NOMO-1 treated with dmso at 0.1 percent for 144 hours (cell line): ENCODE results near the gene CCNY.

Experiments used
- DNase-seq: peaks from one replicate; lab custom pipeline; 2025; ENCODE audit not compliant: unreplicated experiment; lab: John Stamatoyannopoulos, UW

Gene CCNY

DNA sequence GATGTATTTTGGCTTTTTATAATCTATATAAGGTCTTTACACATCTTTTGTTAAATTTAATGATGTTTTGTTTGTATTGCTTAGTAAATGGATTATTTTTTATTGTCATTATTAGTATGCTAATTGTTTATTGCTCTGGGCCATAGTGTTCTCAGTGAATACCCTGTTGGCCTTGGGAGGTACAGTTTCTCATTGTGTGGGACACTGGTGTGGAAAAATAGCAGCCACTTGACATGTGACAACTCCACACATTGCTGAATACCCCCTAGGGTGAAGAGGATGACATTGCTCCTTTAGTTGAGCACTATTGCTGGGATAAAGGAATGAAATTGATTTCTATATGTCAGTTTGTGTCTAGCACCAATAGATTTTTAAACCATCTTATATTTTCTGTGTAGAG, 130.9 kb downstream of the CCNY start:
- DNase-seq: no peak

DNA sequence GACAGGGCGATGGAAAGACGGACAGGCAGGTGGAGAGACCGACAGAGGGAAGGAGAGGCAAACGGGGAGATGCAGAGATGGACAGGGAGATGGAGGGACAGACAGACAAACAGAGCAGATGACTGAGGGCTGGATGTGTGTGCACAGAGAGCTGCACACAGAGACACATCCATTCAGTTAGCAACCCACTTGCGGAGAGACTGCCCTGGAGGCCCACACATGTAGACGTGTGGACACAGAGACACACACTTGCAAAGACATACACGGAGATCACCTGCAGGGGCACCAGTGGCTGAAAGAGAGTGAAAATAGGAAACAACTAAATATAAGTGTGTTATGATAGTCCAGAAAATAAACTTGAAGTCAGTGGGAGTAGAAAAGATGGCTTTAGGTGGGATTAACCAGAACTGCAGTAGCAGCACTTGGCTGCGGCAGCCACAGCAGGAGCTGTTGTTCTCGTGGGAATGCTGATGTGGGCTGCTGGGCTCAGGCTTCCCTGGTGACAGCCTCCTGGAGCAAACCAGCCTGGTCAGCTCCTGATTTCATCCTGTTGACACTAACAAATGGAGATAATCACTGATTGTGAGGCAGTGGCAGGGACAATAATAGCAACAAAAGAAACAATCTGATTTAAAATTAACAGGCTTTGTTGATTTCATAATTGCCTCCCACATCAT, 134.1 kb downstream of the CCNY start:
- DNase-seq: no peak

- no peak for DNase-seq
Observed at GRCh38 chr10:35470925-35471315, 134.6 kb downstream of the CCNY start.

- DNase-seq: no peak
Observed at GRCh38 chr10:35471435-35471834, 135.1 kb downstream of the CCNY start.

DNA sequence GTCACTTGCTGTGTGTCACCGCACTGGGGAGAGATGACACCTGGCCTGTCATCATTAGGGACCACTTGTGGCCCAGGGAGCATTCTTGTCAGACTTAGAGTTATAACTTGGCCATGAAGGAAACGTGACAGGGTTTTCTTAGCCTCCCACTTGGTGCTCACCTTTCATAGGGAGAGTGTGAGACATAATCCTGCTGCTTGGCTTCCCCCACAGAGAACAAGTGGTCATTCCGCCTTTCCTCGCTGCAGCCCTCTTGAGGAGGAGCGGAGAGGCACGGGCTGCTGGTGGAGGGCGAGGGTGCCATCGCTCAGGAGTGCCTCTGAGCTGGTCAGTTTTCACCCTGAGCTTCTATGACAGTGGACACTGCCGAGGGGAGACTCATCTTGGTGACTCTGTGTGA, 143.8 kb downstream of the CCNY start:
- DNase-seq: no peak

- DNase-seq: no peak
Observed at GRCh38 chr10:35481413-35481812, 145.1 kb downstream of the CCNY start.

GRCh38 chr10:35486297-35486990, 150.1 kb downstream of the CCNY start:
- DNase-seq: peak; percentile 48

DNA sequence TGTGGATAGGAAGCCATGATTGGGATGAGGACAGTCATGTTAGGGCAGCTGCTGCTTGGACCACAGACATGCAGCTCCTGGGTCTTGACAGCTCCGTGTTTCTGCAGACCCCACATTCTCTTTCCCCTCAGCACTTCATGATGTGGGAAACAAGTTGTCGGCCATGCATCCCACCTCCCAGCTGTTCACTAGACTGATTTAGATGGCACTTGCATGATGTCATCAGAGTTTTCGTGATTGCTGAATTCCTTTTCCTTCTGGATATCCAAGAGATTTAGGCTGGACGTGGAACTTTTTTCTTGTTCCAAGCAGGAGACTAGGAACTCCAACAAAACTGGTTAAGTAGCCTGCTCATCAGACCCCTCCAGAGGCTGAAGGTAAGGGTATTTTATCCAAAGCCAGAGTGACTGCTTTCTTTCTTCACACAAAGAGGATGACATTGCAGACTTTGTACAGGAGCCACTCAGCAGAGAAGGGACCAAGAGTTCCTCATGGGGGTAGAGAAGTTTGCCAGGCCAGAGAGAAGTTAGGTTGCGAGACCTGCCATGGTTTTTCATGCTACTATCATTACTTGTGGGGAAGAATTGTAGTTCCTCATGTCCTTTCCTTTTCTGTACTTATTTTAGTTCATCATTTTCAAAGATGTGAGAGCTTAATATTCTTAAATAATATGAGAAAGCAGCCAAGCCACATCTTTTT, 151.2 kb downstream of the CCNY start:
- DNase-seq: peak; percentile 4

DNA sequence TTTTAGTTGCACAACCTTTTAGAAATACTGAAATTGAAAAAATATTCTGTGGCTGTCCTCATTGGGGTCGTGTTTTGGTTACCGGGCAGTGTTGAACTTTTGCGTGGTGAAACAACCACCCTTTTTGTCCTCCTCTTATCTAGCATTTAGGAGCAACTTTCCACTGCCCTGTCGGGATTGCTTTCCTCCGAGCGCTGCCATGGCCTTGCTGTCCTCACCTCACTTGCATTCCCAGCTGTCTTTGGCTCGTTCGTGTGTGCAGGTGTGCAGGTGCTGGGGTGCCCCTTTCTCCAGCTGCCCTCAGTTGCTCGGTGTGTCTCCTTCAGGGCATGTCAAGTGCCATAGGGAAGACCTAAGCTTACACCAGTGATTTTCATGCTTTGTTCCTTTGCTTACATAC, 151.9 kb downstream of the CCNY start:
- DNase-seq: no peak

- DNase-seq: no peak
Observed at GRCh38 chr10:35492386-35493195, 156.3 kb downstream of the CCNY start.

DNA sequence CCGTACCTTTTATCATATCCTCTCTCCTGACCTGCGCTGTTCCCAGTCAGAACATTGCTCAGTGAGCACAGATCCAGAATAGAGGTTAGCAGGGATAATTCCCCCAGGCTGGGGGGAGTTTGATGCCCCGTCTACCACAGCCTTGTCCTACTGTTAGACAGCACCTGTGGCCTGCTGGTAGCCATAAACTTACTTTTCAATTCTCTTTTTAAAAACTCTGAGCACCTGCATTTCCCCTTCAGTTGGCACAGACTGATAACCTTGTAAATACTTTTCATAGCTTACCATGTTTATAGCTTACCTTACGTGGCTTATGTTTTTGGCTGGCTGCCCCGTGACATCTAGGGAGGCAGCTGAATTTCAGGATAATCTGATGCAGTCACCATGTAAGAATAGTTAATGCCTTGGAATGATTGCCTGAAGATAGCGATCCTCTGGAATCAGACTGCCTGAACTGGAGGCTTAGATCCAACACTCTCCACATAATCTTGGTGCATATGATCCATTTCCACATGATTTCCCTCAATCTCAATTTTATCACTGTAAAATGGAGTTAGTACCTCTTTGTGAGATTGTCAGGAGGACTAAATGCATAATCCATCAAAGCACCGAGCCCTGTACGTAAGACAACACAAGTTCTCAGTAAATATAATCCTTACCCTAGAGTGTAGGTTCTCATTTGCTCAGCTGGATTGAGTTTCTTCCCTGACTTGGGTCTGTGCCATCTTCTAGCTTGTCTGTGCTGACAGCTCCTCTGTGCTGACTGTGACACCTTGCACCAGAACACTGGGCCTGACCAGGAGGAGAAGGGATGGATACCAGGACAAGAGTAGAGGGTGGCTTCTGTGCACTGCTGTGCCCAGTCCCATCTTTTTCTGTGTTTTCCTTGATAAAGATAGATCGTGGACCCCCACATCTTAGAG, 157.1 kb downstream of the CCNY start:
- DNase-seq: no peak

DNA sequence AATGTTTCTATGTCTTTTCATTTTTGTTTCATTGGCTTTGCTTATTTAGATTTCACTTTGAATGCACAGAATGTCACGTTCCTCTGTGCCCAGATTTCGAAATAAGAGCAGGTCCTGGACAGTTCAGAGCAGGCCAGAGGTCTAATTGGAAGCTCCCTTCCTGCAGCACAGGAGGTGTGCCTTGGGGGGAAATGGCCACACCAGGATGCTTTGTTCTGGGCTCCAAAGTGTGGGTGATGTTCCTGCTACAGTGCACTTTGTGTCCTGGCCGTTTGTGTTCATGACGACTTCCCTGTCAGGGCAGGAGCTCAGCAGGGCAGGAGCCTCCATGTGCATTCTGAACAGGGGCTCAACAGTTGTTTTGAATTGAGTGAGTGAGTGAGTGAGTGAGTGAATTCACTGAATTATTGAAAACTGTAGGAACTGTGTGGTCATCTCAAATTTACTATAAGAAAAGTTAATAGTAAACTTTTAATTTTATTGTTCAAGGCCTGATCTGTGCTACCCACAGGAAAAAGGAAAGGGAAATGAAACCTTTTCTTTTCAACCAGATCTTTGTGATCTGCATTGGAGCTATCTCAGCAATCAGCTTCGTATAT, 159.3 kb downstream of the CCNY start:
- DNase-seq: no peak

GRCh38 chr10:35497909-35498308, 161.6 kb downstream of the CCNY start:
- no peak for DNase-seq

GRCh38 chr10:35498693-35499092, 162.4 kb downstream of the CCNY start:
- DNase-seq: no peak

DNA sequence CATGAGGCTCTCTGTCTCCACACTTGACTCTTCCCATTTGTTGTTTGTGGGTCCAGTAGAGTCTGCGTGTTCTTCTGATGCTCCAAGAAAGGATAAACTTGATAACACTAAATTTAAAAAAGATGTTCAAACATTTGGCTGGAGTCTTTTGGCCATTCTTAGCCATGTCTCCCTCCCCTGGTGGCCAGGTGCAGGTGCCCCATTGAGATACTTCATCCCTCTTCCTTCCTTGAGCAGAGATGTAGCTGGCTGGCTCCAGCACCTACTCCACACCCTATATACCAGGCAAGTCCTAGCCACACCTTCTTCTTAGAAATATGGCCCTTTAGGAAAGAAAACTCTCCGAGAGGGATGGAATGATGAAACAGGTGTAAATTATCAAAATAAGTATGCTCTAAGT, 165.6 kb downstream of the CCNY start:
- no peak for DNase-seq

DNA sequence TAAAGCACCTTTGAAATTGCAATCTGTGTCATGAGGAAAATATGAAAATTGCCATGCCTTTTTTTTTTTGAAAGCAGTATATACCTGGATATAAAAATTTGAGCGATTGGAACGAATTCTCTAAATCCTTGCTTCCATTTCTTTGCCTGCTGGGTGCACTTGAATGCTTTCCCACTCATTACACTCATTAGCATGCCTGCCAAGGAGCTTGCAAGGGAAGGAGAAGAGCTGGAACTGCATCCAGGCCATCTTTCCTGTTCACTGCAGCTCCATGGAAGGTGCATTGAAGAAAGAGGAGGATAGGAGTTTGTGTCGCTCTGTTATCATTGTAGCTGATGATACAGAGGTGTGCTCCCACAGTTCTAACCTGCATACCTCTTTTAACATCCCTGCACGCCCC, 166.4 kb downstream of the CCNY start:
- no peak for DNase-seq

DNA sequence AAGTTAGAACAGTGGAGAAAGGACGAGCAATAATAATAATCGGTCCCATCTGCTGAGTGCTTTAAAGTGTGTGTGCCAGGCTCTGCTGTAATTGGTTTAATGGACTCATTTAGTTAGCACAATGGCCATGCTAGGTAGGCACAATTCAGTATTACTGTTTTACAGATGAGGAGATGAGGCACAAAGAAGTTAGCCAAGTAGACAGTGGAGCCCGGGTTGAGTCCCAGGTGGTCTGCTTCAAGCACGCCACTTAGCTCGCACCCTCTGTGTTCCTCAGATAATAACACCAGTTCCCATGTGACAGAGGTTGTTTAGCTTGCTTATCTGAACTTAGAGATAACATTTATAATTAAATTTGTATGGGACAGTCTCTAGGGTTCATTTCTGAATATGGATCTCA, 167.3 kb downstream of the CCNY start:
- DNase-seq: no peak

DNA sequence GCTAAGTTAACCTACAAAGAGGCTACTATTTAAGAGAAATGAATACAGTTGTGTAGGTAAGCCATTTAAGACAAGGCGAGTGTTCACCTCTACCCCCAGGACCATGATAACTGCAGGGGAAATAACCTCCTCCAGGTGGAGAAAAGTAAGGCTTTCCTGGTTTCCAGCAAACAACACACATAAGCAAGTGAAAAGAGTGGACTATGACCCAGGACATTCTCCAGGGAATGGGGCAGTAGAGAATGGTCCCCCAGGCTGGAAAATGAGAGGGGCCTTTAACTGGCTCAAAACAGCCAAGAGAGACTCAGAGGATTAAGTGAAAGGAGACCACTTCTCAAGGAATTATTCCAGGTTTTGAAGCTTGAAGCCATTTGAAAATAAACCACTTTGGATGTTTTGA, 167.8 kb downstream of the CCNY start:
- no peak for DNase-seq

DNA sequence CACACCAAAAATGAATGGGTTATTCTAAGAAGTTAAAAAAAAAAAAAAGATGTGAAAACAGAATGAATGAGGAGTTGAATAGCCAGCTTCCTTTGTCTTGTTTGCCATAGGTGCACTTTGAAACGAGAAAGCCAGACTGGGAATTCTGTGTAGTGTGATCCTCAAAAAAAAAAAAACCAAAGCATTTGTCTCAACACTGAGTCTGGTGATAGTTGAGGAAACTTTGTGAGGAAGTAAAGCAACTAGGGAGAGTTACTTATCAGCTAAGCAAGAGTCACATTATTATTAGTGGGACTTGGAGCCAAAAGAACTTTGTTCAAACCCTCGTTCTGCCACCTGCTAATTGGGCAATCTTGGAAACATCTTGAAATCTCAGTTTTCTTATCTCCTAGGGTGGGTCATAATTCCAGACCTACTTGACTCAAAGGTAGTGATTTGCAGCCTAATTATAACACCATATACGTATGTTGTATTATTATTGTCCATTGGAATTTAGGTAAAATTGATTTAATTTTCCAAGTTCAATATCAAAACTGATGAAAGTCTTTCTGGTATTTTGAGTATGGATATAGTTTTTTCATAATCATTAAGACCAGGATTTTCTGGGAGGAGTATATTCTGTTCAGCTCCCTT, 169.0 kb downstream of the CCNY start:
- no peak for DNase-seq

DNA sequence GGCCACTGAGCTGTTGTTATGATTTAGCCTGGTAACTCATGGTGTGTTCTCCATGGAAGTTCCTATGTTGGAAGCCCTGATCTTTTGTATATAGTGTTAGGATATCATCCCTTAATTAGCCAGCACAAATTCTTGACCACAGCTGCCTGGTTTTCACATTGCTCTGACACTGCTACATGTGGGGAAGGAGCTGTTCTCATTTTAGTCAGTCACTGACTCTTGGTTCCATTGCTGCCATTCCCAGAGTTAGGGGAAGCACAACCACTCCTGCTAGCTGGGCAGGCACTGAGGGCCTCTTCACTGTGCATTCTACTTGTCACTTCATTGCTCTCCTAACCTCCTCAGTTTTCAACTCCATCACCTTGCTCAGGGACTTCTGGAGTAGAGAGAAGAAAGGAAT, 170.4 kb downstream of the CCNY start:
- no peak for DNase-seq
